ENCODE results near the gene SORCS3.

The SORCS3 gene

GRCh38 chr10:104779701-104780100, 138.6 kb downstream of the SORCS3 start:
- DNase-seq, result no peak

- DNase-seq, result no peak
These were observed 139.1 kb downstream of the SORCS3 start for GRCh38 chr10:104780165-104780564.

- DNase-seq, result no peak
These were observed 140.0 kb downstream of the SORCS3 start for GRCh38 chr10:104780946-104781595.

- no peak for DNase-seq
These were observed 143.4 kb downstream of the SORCS3 start for GRCh38 chr10:104784452-104784851.

GRCh38 chr10:104791471-104791870, 150.4 kb downstream of the SORCS3 start:
- DNase-seq, result no peak

- DNase-seq, result no peak
These were observed 154.3 kb downstream of the SORCS3 start for GRCh38 chr10:104795411-104795810.

GRCh38 chr10:104796823-104797222, 155.7 kb downstream of the SORCS3 start:
- DNase-seq, result no peak

- no peak for DNase-seq
These were observed 161.9 kb downstream of the SORCS3 start for GRCh38 chr10:104802941-104803340.

- DNase-seq, result no peak
These were observed 163.8 kb downstream of the SORCS3 start for GRCh38 chr10:104804880-104805279.

GRCh38 chr10:104806801-104807200, 165.7 kb downstream of the SORCS3 start:
- DNase-seq, result no peak

- DNase-seq, result no peak
These were observed 166.7 kb downstream of the SORCS3 start for GRCh38 chr10:104807581-104808310.

GRCh38 chr10:104809288-104810090, 168.4 kb downstream of the SORCS3 start:
- peak; percentile 18 to 37 for DNase-seq

- no peak for DNase-seq
These were observed 170.1 kb downstream of the SORCS3 start for GRCh38 chr10:104811166-104811565.

GRCh38 chr10:104816501-104816900, 175.4 kb downstream of the SORCS3 start:
- DNase-seq, result no peak

- DNase-seq, result no peak
These were observed 178.6 kb downstream of the SORCS3 start for GRCh38 chr10:104819731-104820130.

GRCh38 chr10:104822088-104822487, 181.0 kb downstream of the SORCS3 start:
- DNase-seq, result no peak

- no peak for DNase-seq
These were observed 183.4 kb downstream of the SORCS3 start for GRCh38 chr10:104824380-104825006.

GRCh38 chr10:104831272-104831671, 190.2 kb downstream of the SORCS3 start:
- no peak for DNase-seq

GRCh38 chr10:104834580-104834979, 193.5 kb downstream of the SORCS3 start:
- DNase-seq, result no peak

GRCh38 chr10:104835422-104835821, 194.3 kb downstream of the SORCS3 start:
- DNase-seq, result no peak

- no peak for DNase-seq
These were observed 201.6 kb downstream of the SORCS3 start for GRCh38 chr10:104842704-104843103.

- DNase-seq, result no peak
These were observed 203.0 kb downstream of the SORCS3 start for GRCh38 chr10:104844073-104844472.

GRCh38 chr10:104850023-104850422, 208.9 kb downstream of the SORCS3 start:
- DNase-seq, result no peak

Data from NCI-H1930 (cell line).